HG03520 (cell line): ENCODE measurements around the gene STRAP.

Source experiments
- ATAC-seq: cut with Tn5 transposase; IDR thresholded peaks from one replicate; pipeline ENCODE4 v1.9.1; 2021; ENCODE audit warnings: mild to moderate bottlenecking, moderate library complexity; ENCODE audit not compliant: unreplicated experiment

STRAP gene

GRCh38 chr12:15882118-15882971 is at the start of gene STRAP:
TSS of gene STRAP (plus strand) at chr12:15882387. CDS start at chr12:15882708, 321 bp downstream.
- ATAC-seq = peak; percentile 95

GRCh38 chr12:15834575-15834974 is 47.6 kb upstream of the STRAP start:
- ATAC-seq = no peak

- no peak for ATAC-seq
Observed at GRCh38 chr12:15837141-15837790, 44.9 kb upstream of the STRAP start.

- ATAC-seq = no peak
Observed at GRCh38 chr12:15839041-15839440, 43.1 kb upstream of the STRAP start.

- ATAC-seq = no peak
Observed at GRCh38 chr12:15839682-15840081, 42.5 kb upstream of the STRAP start.

- no peak for ATAC-seq
Observed at GRCh38 chr12:15842108-15842507, 40.1 kb upstream of the STRAP start.

GRCh38 chr12:15846887-15847286 is 35.3 kb upstream of the STRAP start:
- ATAC-seq = no peak

- ATAC-seq = no peak
Observed at GRCh38 chr12:15848606-15849005, 33.6 kb upstream of the STRAP start.

GRCh38 chr12:15851045-15851620 is 31.1 kb upstream of the STRAP start:
- no peak for ATAC-seq

- ATAC-seq = no peak
Observed at GRCh38 chr12:15851919-15852318, 30.3 kb upstream of the STRAP start.

GRCh38 chr12:15852383-15852782 is 29.8 kb upstream of the STRAP start:
- no peak for ATAC-seq

GRCh38 chr12:15853877-15854276 is 28.3 kb upstream of the STRAP start:
- ATAC-seq = no peak

- ATAC-seq = no peak
Observed at GRCh38 chr12:15854916-15855315, 27.3 kb upstream of the STRAP start.

GRCh38 chr12:15855646-15856045 is 26.5 kb upstream of the STRAP start:
- no peak for ATAC-seq

GRCh38 chr12:15856097-15856982 is 25.8 kb upstream of the STRAP start:
- ATAC-seq = no peak

- ATAC-seq = no peak
Observed at GRCh38 chr12:15858353-15858752, 23.8 kb upstream of the STRAP start.

- ATAC-seq = no peak
Observed at GRCh38 chr12:15859116-15859515, 23.1 kb upstream of the STRAP start.

GRCh38 chr12:15861404-15861803 is 20.8 kb upstream of the STRAP start:
- no peak for ATAC-seq

GRCh38 chr12:15862840-15863239 is 19.3 kb upstream of the STRAP start:
- no peak for ATAC-seq

GRCh38 chr12:15863372-15863771 is 18.8 kb upstream of the STRAP start:
- no peak for ATAC-seq

- ATAC-seq = peak; percentile 88
Observed at GRCh38 chr12:15863984-15864383, 18.2 kb upstream of the STRAP start.
